Neural progenitor cell (in vitro differentiated cells): Measurements from ENCODE around the gene PDZK1IP1.

ENCODE experiments used
- CTCF ChIP-seq: fragments of 200-600 bp; sonication (generic); IDR thresholded peaks from 2 replicates; pipeline ENCODE4 v1.5.1; 2017; ENCODE audit warnings: antibody characterized with exemption, mild to moderate bottlenecking
- EZH2 ChIP-seq: fragments of 200-600 bp; sonication (generic); IDR thresholded peaks from 2 replicates; pipeline ENCODE4 v1.6.1; 2017; ENCODE audit warnings: antibody characterized with exemption, mild to moderate bottlenecking, moderate library complexity

GRCh38 chr1:47219001-47219400 lies 29.2 kb upstream of the PDZK1IP1 start:
- TF ChIP-seq CTCF (no peak), EZH2 (no peak)
